RWPE1 (cell line): ENCODE data around the gene FNDC3B.
A peak's percentile ranks its signal among the peaks of the same experiment; 100 is the strongest.

Experiments
- CTCF ChIA-PET: fragments of 350-600 bp; sonication (Branson Sonifier 250); formaldehyde crosslinking; extraction: SDS; loops from one replicate; lab custom pipeline; 2021; lab: Yijun Ruan, JAX
- POLR2A ChIA-PET: fragments of 400-600 bp; formaldehyde crosslinking; extraction: SDS; loops from one replicate; lab custom pipeline; 2020; ENCODE audit warnings: antibody characterized with exemption; ENCODE audit not compliant: low non-redundant PET; lab: Yijun Ruan, JAX
- DNase-seq: peaks from one replicate; pipeline ENCODE4 v3.0.0; 2012; ENCODE audit warnings: low spot score
- H3K27ac ChIP-seq: fragments of 450-650 bp; 2 replicates; pipeline ENCODE4 v1.5.1; 2017
- TF ChIP-seq, protein P1 (sequence below): fragments of 450-650 bp; conservative IDR thresholded peaks from 2 replicates; pipeline ENCODE4 v1.5.1; 2017; ENCODE audit warnings: low read depth, mild to moderate bottlenecking

FNDC3B gene

DNA sequence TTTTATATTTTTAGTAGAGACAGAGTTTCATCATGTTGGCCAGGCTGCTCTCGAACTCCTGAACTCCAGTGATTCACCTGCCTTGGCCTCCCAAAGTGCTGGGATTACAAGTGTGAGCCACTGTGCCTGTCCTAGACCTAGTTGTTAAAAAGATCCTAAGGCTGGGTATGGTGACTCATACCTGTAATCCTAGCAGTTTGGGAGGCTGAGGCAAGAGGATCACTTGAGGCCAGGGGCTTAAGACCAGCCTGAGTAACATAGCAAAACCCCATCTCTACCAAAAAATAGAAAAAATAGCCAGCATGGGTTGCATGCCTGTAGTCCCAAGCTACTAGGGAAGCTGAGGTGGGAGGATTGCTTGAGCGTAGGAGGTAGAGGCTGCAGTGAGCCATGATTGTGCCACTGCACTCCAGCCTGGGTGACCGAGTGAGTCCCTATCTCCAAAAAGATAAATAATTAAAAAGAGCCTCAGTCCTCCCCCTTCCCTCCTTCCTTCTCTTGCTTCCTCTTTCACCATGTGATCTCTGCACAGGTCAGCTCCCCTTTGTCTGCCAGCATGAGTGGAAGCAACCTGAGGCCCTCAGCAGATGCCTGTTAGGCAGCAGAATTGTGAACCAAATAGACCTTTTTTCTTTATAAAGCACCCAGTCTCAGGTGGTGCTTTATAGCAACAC lies 9.8 kb upstream of the FNDC3B start:
- no peak overlapping the region for H3K27ac ChIP-seq
- CTCF ChIA-PET = interaction anchor here (0.7 kb wide), 2 partner anchors 11 to 326 kb away, joined by 3 read pairs; no protein-coding TSS in a partner anchor
- DNase-seq = no peak
- POLR2A ChIA-PET = no interaction called here
- TF ChIP-seq, protein P1, sequence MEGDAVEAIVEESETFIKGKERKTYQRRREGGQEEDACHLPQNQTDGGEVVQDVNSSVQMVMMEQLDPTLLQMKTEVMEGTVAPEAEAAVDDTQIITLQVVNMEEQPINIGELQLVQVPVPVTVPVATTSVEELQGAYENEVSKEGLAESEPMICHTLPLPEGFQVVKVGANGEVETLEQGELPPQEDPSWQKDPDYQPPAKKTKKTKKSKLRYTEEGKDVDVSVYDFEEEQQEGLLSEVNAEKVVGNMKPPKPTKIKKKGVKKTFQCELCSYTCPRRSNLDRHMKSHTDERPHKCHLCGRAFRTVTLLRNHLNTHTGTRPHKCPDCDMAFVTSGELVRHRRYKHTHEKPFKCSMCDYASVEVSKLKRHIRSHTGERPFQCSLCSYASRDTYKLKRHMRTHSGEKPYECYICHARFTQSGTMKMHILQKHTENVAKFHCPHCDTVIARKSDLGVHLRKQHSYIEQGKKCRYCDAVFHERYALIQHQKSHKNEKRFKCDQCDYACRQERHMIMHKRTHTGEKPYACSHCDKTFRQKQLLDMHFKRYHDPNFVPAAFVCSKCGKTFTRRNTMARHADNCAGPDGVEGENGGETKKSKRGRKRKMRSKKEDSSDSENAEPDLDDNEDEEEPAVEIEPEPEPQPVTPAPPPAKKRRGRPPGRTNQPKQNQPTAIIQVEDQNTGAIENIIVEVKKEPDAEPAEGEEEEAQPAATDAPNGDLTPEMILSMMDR = no peak

- TF ChIP-seq, protein P1 = no peak
- no peak overlapping the region for H3K27ac ChIP-seq
- CTCF ChIA-PET = no interaction called here
- no peak for DNase-seq
- POLR2A ChIA-PET = no interaction called here
Observed at GRCh38 chr3:172030181-172030580, 9.2 kb upstream of the FNDC3B start.

- TF ChIP-seq, protein P1 = no peak
- ChIA-PET POLR2A (no interaction called here), CTCF (no interaction called here)
- no peak overlapping the region for H3K27ac ChIP-seq
- DNase-seq = no peak
Observed at GRCh38 chr3:172031996-172032395, 7.4 kb upstream of the FNDC3B start.

DNA sequence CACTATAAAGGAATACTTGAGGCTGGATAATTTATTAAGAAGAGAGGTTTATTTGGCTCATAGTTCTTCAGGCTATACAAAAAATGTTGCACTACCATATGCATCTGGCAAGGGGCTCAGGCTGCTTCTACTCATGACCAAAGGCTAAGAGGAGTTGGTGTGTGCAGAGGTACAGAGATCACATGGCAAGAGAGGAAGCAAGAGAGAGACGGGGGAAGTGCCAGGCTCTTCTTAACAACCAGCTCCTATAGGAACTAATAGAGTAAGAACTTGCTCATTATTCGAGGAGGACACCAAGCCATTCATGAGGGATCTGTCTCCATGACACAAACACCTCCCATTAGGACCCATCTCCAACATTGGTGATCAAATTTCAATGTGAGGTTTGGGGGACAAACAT lies 6.0 kb upstream of the FNDC3B start:
- TF ChIP-seq, protein P1 = no peak
- POLR2A ChIA-PET = no interaction called here
- no peak for DNase-seq
- CTCF ChIA-PET = no interaction called here
- no peak overlapping the region for H3K27ac ChIP-seq

DNA sequence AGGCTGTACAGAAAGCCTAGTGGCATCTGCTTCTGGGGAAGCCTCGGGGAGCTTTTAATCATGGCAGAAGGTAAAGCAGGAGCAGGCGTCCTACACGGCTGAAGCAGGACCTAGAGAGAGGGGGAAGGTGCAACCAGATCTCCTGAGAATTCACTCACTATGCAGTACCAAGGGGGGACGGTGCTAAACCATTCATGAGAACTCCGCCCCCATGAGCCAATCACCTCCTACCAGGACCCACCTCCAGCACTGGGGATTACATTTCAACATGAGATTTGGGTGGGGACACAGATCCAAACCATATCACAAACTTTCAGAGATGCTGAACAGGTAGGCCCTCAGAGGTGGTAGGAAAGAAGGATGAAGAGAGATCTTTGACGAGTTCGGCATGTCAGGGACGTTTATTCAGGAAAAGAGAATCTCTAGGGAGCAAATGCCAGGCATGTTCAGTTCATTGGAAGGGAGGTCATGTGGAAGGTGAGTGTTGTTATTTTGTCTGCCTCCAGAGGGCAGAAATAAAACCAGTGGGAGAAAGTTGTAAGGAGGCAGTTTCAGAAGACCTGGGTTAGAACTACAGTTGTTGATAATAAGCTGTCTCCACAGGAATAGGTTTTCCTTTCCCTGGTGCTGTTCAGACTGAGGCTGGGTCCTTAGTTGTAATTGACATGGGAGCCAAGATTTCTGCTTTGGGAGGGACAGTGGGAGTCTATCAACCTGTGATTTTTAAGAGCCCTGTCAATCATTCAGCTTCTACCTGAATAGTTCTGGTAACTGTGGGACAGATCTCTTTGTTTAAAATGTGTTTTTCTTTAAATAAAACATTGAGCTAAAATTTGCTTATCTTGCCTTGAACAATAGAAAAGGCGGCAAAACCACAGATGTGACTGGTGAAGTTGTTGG lies 4.3 kb upstream of the FNDC3B start:
- ChIA-PET POLR2A (no interaction called here), CTCF (interaction anchor here (0.6 to 1.1 kb wide), 4 partner anchors 62 to 422 kb away, joined by 3 to 4 read pairs (median 4); no protein-coding TSS in a partner anchor)
- TF ChIP-seq, protein P1 = 0 out of 2 replicates have a peak, but pooled peaks have one; percentile 12
- no peak overlapping the region for H3K27ac ChIP-seq
- peak; percentile 20 for DNase-seq

GRCh38 chr3:172036541-172037215 lies 2.7 kb upstream of the FNDC3B start:
- CTCF ChIA-PET = no interaction called here
- POLR2A ChIA-PET = no interaction called here
- TF ChIP-seq, protein P1 = no peak
- no peak overlapping the region for H3K27ac ChIP-seq
- no peak for DNase-seq
